GM18873 (cell line): ENCODE measurements around the gene GIMAP2.
"Not testable (repeated sequence)": the region's sequence is repeated elsewhere in the genome, so short reads cannot be mapped to it uniquely, and the experiment has no call there.

Source experiments
- ATAC-seq: cut with Tn5 transposase; IDR thresholded peaks from one replicate; pipeline ENCODE4 v1.9.1; 2021; ENCODE audit warnings: mild to moderate bottlenecking, moderate library complexity, moderate number of reproducible peaks; ENCODE audit not compliant: unreplicated experiment, low FRiP score

GIMAP2 gene

DNA sequence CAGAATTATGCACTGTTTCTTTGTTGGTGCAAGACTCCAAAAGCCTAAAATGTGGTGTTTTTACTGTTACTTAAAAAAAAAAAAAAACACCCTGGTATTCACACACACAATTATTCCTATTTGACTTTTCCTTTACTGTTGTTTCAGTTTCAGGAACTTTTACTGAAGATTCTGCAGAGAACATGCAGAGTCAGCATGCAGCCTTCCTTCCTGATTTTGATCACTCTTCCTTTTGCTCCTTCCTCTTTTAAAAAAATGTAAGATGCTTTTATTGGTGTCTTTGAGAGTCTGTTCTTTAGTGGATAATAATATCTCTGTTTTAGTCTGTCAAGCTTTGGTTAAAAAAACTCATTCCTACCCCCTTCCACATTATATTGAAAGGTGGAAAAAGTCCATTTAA lies 9.2 kb upstream of the GIMAP2 start:
- ATAC-seq: not testable (repeated sequence)

DNA sequence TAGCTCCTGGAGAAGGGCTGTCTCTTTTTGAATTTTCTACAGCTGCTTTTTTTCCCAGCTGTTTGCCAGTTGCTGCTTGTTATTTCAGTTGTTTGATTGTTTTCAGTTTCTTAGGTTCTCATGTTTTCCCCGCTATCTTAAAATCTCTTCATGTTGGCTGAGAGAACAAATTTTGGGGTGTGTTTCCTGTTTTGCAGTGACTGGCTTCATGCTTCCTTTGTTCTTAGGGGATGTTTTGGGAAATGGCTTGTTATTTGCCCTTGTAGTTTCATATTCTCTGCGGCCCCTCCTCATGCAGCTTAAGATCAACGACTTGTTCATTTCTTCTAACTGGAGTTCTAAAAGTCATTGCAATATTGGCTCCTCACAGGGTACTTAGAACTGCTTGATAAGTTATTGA lies 8.7 kb upstream of the GIMAP2 start:
- ATAC-seq: not testable (repeated sequence)

DNA sequence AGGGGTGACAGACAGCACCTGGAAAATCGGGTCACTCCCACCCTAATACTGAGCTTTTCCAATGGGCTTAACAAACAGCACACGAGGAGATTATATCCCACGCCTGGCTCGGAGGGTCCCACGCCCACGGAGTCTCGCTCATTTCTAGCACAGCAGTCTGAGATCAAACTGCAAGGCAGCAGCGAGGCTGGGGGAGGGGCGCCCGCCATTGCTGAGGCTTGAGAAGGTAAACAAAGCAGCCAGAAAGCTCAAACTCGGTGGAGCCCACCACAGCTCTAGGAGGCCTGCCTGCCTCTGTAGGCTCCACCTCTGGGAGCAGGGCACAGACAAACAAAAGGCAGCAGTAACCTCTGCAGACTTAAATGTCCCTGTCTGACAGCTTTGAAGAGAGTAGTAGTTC lies 6.9 kb upstream of the GIMAP2 start:
- not testable (repeated sequence) for ATAC-seq

DNA sequence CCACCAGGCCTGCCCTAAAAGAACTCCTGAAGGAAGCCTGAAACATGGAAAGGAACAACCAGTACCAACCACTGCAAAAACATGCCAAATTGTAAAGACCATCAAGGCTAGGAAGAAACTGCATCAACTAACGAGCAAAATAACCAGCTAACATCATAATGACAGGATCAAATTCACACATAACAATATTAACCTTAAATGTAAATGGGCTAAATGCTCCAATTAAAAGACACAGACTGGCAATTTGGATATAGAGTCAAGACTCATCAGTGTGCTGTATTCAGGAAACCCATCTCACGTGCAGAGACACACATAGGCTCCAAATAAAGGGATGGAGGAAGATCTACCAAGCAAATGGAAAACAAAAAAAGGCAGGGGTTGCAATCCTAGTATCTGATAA lies 5.1 kb upstream of the GIMAP2 start:
- ATAC-seq: not testable (repeated sequence)

DNA sequence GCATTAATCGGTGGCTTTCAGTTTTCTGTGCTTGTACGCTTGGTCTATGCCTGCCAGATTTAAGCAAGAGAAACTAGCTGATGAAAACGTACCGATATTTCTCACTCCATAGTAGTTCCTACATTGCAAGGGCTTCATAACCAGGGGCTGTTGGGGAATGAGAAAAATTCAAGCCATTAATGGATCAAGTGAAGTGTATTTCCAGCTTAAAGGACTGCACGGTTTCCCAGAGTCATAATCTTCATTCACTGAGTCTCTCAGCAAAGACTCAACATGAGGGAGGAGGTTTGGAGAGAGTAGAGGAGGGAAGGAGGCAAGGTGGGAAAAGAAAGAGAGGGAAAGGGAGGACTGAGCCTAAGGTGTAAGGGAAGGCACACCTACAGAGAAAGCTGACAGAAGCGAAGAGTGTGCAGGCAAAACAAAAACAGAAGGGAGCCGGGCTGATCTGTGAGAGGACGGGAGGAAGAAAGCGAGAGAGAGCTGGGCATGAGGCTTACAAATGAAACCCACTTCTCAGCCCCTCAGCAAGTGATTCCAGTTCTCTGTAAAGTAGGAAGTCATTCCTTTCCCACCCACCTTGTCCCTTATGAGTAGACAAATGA lies 625 bp downstream of the GIMAP2 start:
- ATAC-seq: peak; percentile 27

DNA sequence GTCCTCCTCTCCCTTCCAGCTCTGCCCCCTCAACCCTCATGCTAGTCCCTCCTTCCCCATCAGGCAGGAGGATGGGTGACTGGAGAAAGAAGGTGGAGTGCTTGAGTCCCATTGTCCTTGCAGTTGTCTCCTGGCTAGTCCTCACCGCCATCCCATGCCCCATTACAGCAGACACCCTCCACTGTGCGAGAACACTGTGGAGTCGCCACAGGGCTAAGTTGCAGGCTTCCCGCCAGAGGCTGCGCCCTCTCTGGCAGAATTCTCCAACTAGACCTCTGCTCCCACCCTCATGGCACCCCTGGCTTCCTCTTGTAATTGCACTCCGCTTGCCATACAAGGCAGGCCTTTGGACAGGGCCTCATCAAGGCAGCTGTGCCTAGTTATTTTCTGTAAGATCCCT lies 3.1 kb downstream of the GIMAP2 start:
- no peak for ATAC-seq

DNA sequence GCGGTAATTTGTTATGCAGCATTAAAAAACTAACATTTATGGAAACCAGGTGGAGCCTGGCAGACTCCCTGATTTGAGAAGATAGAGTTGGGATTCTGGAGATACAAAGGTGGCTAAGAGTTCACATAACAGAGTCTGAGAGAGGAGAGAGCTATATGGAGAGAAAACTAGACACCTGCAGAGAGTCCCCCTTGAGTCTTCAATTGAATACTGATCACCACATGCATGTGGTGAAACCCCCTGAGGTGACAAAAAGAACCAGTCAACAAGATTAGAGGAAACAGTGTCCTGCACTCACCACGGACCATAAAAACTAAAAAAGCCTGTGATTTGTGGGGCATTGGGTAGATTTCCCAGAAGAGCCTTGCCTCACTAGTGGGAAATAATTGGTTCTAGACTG lies 10.1 kb downstream of the GIMAP2 start:
- no peak for ATAC-seq

DNA sequence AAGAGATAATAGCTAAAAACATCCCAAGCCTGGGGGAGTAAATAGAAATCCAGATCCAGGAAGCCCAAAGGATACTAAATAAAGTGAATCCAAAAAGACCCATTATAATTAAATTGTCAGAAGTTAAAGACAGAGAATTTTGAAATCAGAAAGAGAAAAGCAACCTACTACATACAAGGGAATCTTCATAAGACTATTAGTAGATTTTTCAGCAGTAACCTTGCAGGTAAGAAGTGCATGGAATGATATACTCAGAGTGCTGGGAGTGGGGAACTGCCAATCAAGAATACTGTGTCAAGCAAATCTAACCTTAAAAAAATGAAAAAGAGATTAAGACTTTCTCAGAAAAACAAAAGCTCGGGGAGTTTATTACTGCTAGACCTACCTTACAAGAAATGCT lies 17.7 kb downstream of the GIMAP2 start:
- ATAC-seq: no peak

DNA sequence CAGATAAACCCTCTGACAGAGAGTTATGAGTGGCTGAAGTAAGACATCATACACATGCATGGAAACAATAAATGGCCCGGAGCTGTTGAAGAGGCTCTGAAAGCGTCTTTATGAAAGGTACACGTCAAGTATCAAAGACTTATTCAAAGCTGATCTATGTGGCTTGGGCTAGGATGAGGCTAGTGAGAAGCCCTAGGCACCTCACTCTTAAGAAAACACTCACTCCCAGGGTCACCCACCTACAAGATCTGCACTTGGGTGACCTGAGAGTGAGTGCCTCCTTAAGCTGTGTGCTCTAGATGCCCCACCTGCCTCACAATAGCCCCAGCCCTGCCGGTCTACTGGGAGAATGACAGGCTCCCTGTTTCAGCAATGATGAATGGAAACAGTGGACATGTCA lies 29.8 kb downstream of the GIMAP2 start:
- ATAC-seq: no peak

DNA sequence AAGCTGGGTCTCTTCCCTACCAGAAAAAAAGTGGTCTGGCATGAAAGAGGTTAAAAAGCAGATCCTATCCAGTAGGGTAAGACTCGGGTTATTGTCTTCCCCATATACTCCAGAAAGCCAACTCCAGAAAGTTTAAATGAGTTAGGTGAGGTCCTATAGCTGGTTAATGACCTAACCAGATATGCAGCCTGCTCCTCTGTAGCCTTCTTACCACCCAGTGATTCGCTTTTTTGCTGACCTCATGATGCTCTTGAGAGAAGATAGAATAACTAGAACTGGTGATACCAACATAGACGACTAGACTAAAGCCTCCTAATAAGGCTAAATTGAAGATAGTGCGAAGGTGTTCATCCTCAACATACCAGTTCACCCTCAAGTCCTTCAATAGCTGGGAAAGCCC lies 30.2 kb downstream of the GIMAP2 start:
- no peak for ATAC-seq

DNA sequence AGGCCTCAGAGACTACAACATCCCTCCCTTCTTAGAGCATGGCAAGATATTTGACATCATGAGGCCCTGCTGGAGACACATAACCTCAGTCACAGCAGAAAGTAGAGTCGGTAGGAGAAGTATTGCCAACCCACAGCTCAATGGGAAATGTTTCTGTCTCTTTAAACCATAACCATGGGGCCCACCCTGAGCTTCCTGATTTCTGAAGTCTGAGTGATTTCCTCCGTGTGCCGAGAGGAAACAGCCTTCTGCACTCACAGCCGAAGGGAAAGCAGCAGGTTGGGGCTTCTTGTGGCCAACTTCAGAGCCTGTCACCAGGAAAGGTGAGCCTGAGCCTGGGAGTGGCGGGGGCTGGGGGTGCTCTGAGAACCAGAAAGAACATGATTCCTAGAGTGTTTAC lies 30.9 kb downstream of the GIMAP2 start, which contains the start of gene GIMAP1:
Gene GIMAP1 (plus strand): TSS at position 246 of the 400 bp plus-strand sequence. CDS start 2,435 bp downstream, outside the sequence.
- ATAC-seq: no peak

DNA sequence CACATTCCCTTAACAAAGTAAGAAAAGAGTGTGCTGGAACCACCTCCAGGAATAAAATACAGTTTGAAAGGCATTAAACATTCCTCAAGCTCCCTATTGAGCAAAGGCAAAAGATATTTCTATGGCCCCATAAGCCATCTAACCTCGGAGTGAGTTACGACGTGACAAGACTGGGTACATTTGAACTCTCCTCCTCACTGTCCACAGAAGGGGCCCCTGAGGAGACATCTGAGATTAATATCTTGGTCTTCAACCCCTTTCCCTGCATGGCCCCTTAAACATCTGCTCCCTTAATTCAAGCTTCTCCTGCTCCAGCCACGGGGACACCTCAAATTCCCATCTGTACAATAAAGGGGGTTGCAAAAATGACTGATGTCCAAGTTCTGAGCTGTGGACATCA lies 31.4 kb downstream of the GIMAP2 start:
- no peak for ATAC-seq

DNA sequence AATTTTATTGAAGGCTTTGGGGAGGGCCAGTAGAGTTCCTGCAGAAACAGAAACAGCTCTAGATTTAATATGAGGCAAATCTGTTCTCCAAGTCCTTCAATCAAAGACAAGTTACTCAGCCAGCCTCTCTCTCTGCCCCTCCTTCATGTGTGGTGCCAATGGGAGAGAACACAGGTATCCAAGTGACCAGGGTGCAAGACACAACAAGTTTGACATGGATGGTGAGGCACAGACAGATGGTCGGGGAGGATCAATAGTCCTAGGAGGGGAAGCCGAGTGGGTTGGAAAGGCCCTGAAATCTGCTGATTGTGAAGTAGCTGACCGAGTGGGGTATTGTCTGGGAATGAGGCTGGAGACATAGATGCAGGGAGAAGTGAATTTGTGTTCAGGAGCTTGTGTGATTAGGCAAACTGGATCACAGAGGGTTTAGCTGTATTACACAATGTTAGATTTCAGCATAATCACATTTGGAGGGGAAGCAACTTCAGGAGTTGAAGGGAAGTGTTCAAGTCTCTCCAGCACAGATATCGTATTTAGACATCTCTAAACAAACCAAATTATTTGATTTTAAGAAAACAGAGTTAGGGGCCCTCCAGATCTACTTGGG lies 32.4 kb downstream of the GIMAP2 start:
- ATAC-seq: no peak

DNA sequence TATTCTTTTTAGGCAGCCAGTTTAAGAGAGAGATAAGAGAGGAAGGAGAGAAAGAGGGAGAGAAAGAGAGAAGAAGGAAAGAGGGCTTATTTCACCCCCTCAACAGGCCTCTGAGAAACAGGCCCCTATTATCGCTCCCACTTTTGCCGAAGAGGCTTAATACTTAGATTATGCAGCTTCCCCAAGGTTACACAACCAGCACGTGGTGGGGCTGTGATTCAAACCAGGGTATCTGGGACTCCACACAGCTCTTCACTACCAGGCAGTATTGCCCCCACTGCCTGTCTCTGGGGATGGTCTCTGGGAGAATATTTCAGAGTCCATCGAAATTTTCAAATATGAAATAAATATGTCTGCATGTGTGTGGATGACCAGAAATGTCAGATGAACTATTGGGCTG lies 33.9 kb downstream of the GIMAP2 start:
- ATAC-seq: no peak

DNA sequence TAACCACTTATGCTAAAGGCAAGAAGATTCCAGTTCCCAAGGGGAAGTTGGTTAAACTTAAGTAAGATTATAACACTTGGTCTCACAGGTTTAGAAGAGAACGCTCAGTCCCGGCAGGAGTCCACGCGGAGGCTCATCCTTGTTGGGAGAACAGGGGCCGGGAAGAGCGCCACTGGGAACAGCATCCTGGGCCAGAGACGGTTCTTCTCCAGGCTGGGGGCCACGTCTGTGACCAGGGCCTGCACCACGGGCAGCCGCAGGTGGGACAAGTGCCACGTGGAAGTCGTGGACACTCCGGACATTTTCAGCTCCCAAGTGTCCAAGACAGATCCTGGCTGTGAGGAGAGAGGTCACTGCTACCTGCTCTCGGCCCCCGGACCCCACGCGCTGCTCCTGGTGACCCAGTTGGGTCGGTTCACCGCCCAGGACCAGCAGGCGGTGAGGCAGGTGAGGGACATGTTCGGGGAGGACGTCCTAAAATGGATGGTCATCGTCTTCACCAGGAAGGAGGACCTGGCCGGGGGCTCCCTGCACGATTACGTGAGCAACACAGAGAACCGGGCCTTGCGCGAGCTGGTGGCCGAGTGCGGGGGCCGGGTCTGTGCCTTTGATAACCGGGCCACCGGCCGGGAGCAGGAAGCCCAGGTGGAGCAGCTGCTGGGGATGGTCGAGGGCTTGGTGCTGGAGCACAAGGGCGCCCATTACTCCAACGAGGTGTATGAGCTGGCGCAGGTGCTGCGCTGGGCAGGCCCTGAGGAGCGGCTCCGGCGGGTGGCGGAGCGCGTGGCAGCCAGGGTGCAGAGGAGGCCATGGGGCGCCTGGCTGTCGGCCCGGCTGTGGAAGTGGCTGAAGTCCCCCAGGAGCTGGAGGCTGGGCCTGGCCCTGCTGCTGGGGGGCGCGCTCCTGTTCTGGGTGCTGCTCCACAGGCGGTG lies 34.7 kb downstream of the GIMAP2 start:
- no peak for ATAC-seq

DNA sequence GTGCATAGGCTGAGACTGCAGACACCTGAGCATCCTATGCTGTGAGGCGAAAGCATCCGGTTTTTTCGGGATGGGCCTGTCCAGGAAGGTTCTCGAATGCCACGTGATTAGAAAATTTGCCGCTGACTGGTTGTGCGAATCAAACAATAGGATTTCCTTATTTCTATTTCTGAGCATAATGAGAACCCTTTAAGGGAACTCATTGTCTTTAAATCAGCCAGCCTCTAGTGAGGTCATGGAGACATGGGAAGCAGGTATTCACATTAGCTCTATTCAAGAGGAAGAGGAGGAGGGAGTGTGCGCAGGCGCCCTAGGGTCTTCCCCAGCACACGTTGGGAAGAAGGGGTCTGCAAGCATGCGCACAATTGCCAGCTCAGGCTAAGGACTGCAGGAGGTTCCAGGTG lies 36.5 kb downstream of the GIMAP2 start:
- no peak for ATAC-seq

DNA sequence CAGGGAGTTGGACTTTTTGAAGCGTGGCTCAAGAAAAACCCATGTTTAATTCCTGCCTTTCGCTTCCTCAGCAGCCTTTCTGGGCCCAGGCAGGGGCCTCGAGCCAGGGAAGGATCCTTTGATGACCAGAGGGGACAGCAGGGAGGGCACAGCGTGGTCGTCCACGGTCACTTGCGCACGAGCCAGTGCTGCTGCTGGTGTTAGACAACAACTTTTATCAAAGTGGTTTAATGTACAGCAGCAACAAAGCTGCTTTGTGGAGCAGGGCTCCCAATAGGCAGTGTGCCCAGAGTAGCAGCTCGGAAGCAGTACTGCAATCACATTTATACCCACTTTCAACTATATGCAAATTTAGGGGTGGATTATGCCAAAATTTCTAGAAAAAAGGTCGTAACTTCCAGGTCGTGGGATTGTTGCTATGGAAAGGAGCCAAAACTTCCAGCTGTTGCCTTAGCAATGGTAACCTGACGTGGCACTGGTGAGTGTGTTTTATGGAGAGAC lies 37.0 kb downstream of the GIMAP2 start:
- no peak for ATAC-seq

DNA sequence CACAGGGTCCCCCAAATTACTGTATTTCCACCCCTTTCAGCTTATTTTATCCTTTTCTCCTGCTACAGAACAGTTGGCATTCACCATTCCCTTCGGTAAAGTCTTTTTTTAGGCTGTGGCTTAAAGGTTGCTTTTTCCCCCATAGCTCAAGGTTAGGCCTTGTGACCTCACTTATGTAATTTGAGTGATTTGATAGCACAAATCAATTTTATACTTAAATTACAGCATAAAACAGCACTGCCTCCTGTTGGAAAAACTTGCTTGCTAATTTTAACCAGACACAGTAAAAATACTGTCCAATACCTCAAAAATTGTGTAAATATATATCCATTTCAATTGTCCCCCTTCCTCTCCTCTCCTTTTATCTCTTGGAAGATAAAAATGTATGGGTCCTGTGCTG lies 38.0 kb downstream of the GIMAP2 start:
- ATAC-seq: no peak

DNA sequence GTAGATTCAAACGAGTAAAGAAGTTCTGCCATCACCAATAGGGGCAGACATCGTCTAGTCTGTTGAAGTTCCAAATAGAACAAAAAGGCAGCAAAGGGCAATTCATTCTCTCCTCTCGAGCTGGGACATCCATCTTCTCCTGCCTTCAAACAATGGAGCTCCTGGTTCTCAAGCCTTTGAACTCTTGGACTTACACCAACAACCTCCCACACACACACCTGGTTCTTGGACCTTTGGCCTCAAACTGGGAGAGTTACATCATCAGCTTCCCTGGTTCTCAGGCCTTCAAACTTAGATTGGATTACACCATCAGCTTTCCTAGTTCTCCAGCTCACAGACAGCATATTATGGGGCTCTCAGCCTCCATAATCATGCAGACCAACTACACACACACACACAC lies 41.9 kb downstream of the GIMAP2 start:
- ATAC-seq: no peak

DNA sequence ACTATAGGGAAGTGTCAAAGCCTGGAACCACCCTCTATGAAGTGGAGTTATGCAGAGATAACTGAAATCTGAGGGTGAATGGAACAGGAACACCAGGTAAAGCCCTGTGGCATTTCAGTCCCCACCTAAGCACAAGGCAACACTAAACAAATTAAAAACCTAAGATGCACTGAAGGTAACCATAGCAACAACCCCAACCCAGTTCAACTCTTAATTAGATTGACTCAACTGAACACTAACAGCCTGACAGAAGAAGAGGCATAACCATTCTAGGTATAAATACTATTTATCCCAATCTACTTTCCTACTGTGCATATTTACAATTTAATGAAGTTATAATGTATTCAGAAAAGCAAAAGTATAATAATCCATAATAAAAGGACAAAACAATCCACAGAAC lies 42.5 kb downstream of the GIMAP2 start:
- ATAC-seq: no peak

DNA sequence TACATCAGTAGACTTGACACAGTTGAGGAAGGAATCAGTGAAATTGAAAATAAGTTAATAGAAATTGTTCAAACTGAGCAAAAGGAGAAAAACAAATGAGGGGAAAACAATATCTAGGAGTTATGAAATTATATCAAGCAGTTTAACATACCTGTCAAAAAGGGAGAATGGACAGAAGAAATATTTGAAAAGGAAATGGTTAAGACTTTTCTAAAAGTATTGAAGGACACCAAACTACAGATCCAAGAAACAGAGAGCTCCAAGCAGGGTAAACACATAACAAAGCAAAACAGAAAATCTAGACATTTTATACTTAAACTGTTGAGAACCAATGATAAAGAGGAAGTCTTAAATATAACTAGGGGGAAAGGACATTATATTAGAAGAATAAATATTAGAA lies 43.1 kb downstream of the GIMAP2 start:
- no peak for ATAC-seq
